DMS79 (cell line): ENCODE data around the gene CDK14.
"Not testable (repeated sequence)": the region's sequence is repeated elsewhere in the genome, so short reads cannot be mapped to it uniquely, and the experiment has no call there.

Source experiments
- DNase-seq: peaks from one replicate; lab custom pipeline; 2025; lab: John Stamatoyannopoulos, UW

Gene CDK14

DNA sequence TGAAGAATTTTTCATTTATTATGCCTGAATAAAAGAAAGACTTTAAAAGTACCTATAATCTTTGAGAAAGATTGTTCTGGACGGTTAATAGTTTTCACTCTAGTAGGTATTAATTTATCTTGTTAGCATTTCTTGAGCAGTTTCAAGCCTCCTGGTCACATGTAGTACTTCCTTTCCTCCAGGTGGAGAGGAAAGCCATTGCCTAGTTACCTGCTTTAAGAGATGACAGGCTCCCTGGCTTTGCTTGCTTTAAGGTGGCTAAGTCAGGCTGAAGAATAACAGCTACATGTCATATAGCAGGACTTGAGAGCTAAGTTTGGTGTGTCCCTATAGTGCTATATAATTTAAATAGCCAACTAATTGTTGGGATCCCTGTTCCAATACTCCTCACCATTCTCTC lies 160.2 kb downstream of the CDK14 start:
- DNase-seq: no peak

GRCh38 chr7:90757565-90757950 lies 161.4 kb downstream of the CDK14 start:
- DNase-seq: not testable (repeated sequence)

GRCh38 chr7:90758933-90759562 lies 162.9 kb downstream of the CDK14 start:
- no peak for DNase-seq

DNA sequence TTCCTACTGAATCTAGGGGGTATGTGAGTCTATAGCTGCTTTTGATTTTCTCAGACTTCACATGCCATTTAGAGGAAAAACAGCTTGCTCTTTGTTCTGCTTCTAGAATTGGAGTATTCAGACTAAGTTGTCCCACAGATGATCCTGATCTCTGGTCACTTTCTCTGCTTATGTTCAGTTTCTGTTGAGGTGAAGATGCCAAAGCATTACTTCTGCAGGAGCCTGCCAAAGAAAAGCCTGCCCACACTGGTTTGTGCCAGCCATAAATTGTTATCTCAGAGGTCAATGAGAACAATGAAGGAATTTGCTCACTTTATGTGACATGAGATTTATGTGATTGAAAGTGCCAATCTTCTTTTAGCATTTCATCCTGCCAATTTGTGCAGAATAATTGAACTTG lies 163.6 kb downstream of the CDK14 start:
- DNase-seq: no peak

DNA sequence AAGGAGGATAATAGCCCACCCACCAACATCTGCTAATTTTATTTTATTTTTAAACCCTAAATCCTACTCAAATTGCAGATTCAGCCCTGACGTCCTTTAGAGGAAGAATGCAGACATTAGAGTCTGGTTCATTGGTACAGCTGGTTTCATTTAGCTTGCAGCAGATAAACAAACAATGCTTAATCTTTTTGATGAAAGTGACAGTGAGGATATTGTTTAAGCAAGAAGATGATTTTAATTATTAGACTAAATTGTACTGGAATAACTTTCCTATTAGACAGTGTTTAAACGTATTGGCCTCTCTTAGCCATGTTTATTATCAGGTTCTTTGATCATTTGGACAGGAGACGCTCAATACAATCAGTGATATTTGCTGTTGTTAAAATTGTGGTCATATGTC lies 164.8 kb downstream of the CDK14 start:
- DNase-seq: no peak

DNA sequence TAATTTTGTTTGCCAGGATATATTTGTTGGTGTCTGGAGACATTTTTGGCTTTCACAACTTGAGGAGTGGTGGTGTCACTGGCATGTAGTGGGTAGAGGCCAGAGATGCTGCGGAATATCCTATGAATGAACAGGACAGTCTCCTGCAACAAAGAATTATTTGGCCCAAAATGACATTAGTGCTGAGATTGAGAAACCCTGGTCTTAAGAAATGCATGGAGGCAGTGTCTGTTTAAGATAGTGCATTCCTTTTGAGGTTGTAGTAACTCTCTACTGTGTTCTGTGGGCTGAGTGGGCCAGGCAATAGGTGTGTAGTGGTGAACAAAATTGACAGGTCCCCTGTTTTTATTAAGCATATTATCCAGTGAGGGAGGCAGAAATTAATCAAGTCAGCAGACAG lies 165.5 kb downstream of the CDK14 start:
- no peak for DNase-seq

DNA sequence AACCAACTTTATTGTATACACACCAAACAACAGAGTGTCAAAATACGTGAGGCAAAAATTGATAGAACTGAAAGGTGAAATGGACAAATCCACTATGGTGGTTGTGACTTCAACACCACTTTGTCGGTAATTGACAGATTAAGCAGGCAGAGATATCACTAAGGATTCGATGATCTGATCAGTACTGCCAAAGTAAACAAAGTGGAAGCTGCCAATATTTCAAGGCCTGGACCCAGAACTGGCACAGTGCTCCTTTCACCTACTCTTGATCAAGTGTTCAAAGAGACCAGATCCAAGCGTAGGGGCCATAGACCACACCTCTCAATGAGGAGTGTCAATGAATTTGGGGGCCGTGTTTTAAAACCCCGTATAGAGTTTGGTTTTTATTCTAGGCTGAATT lies 167.0 kb downstream of the CDK14 start:
- no peak for DNase-seq

DNA sequence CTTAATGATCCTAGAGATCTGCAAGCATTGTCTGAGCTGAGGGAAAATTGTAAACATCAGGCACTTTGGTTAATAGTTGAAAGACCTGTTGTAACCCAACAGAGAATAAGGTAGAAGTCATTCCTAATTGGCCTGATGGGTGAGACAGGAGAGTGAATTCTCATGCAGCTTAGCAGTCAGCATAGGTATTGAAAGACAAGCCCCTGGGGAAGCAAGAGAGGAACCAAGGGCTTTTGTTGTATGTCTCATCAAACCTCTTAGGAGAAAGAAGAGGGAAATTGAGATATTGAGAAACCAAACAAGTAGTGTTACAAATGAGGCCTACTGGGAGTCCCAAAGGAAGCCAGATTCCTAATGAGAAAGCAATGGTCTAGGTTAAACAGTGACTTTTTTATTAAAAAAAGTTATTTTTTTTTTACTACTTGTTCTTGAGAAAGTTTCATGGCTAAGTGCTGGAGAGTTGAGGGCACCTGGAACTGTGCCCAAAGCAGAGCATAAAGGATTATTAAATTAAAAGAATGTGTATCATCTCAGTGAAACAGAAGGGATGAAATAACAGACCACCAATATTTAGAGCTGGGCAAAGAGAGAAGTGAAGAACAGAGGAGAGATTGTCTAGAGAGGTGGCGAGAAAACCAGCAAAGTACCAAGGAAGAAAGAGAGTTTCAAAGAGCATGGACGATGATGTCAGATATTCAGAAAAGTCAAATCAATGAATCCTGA lies 168.9 kb downstream of the CDK14 start:
- no peak for DNase-seq

- DNase-seq: no peak
Observed at GRCh38 chr7:90766814-90767564, 170.9 kb downstream of the CDK14 start.

DNA sequence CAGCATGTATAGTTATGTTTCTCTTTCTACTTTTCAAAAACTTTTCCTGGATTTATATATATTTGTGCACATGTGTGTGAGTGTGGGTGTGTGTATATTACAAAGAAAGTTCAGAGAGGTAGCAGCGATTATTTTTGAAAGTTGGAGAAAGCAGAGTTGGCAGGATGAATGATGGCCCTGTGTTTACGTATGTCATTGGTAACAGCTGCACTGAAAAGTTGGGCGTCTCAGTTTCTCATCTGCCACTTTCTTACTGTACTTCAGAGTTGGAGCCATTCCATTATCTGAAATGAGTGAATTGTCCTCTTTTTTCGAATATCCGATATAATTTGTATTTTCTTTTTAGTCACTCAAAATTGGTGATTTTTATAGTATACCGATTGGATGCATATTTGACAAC lies 172.2 kb downstream of the CDK14 start:
- no peak for DNase-seq

- no peak for DNase-seq
Observed at GRCh38 chr7:90769036-90769435, 172.9 kb downstream of the CDK14 start.

DNA sequence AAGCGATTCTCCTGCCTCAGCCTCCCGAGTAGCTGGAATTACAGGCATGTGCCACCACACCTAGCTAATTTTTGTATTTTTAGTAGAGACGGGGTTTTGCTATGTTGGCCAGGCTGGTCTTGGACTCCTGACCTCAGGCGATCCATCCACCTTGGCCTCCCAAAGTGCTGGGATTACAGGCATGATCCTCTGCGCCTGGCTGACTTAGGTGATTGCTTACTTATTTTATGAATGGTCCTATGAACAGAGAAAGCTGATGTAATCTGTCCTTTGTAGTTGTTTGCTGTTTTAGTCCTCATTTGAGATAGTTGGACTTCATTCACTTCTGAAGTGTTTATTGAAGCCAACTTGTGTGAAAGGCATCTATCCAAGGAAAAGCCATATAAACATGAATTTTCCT lies 173.4 kb downstream of the CDK14 start:
- not testable (repeated sequence) for DNase-seq

DNA sequence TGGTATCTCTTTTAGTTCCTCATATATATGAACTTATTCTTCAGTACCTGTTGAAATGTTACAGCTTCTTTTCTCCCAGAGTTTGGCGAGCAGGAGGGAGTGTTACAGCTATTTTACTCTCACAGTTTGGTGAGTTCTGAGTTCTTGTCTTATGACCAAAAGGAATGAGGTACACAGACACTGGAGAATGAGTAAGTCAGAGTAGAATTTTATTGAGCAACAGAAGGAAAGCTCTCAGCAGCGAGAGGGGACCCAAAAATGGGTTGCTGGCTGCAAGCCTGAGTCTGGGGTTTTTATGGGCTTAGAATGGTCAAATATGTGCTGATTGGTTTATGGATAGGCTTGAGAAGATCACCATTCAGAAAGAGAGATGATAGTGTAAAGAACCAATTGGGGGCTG lies 175.2 kb downstream of the CDK14 start:
- DNase-seq: no peak

DNA sequence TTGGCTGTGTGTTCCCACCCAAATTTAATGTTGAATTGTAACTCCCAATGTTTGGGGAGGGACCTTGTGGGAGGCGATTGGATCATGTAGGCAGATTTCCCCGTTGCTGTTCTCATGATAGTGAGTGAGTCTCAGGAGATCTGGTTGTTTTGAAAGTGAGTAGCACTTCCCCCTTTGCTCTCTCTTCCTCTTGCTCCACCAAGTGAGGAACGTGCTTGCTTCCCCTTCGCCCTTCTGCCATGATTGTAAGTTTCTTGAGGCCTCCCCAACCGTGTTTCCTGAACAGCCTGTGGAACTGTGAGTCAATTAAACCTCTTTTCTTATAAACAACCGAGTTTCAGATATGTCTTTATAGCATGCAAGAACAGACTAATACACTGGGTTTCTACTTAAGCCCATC lies 176.3 kb downstream of the CDK14 start:
- no peak for DNase-seq

GRCh38 chr7:90773269-90773668 lies 177.1 kb downstream of the CDK14 start:
- no peak for DNase-seq

GRCh38 chr7:90774706-90775105 lies 178.6 kb downstream of the CDK14 start:
- no peak for DNase-seq

- DNase-seq: no peak
Observed at GRCh38 chr7:90775383-90775965, 179.4 kb downstream of the CDK14 start.

GRCh38 chr7:90777041-90777440 lies 180.9 kb downstream of the CDK14 start:
- DNase-seq: no peak

- no peak for DNase-seq
Observed at GRCh38 chr7:90777465-90777864, 181.3 kb downstream of the CDK14 start.

- no peak for DNase-seq
Observed at GRCh38 chr7:90777886-90778285, 181.8 kb downstream of the CDK14 start.

- DNase-seq: no peak
Observed at GRCh38 chr7:90788052-90788451, 191.9 kb downstream of the CDK14 start.

DNA sequence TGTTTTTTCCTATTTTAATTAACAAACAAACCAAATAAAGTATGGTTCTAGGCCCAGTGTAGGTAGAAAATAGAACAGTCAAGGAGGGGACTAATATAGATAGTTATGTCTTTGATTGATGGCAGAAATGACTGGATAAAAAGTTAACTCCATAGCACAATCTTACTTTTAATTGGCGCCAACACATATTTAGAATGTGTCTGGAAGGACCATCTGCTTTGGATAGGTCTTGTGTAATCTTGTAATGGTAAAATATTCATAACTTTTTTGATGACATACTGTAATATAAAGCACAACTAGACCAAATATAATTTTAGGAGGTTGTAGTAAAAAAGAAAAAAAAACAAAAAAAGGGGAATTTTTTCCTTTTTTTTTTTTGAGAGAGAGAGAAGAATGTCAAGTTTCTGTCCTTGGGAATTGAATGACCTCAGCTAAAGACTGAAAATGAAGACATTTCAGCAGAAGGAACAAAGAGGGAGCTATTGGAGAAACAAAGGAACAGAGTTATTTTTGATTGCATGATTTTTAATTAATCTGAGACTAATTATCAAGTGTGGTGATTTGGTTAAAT lies 193.7 kb downstream of the CDK14 start:
- no peak for DNase-seq

DNA sequence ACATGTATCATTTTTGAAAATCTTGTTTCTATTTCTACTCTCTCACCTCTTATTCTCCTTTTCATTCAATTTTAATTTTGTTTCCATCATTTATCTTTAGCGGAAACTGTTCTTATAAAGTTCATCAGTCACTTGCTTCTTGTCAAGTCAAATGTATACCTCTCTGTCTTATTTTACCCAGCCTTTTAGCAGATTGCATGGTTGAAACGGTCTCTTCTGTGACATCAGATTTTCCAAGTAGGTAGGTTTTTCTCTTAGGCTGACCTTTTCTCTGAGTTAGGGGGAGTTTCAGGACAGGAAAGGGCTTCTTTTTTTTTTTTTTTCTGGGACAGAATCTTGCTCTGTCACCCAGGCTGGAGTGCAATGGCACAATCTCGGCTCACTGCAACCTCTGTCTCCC lies 195.5 kb downstream of the CDK14 start:
- no peak for DNase-seq
